GM18519 (cell line): ENCODE measurements around the gene ARMC2.

ENCODE experiments used
- ATAC-seq: cut with Tn5 transposase; IDR thresholded peaks from one replicate; pipeline ENCODE4 v1.9.1; 2021; ENCODE audit warnings: mild to moderate bottlenecking, moderate library complexity; ENCODE audit not compliant: unreplicated experiment, low FRiP score

The ARMC2 gene

GRCh38 chr6:108947114-108947854 lies 99.1 kb downstream of the ARMC2 start:
- ATAC-seq: no peak

- no peak for ATAC-seq
Observed at GRCh38 chr6:108948181-108948661, 100.0 kb downstream of the ARMC2 start.

- no peak for ATAC-seq
Observed at GRCh38 chr6:108951351-108951953, 103.2 kb downstream of the ARMC2 start.

GRCh38 chr6:108952776-108953486 lies 104.7 kb downstream of the ARMC2 start:
- ATAC-seq: no peak

GRCh38 chr6:108953681-108954080 lies 105.5 kb downstream of the ARMC2 start:
- ATAC-seq: no peak

- no peak for ATAC-seq
Observed at GRCh38 chr6:108955329-108955949, 107.2 kb downstream of the ARMC2 start.

GRCh38 chr6:108957221-108957620 lies 109.0 kb downstream of the ARMC2 start:
- no peak for ATAC-seq

GRCh38 chr6:108958900-108959770 lies 110.9 kb downstream of the ARMC2 start:
- ATAC-seq: no peak

- no peak for ATAC-seq
Observed at GRCh38 chr6:108959972-108960582, 111.9 kb downstream of the ARMC2 start.

GRCh38 chr6:108960601-108961000 lies 112.4 kb downstream of the ARMC2 start:
- ATAC-seq: no peak

GRCh38 chr6:108961077-108961476 lies 112.9 kb downstream of the ARMC2 start:
- ATAC-seq: no peak

- no peak for ATAC-seq
Observed at GRCh38 chr6:108961985-108962384, 113.8 kb downstream of the ARMC2 start.

- no peak for ATAC-seq
Observed at GRCh38 chr6:108966251-108966650, 118.0 kb downstream of the ARMC2 start.

- no peak for ATAC-seq
Observed at GRCh38 chr6:108966855-108967755, 118.9 kb downstream of the ARMC2 start.

GRCh38 chr6:108968325-108969316 lies 120.4 kb downstream of the ARMC2 start:
- ATAC-seq: no peak

- no peak for ATAC-seq
Observed at GRCh38 chr6:108969776-108970175, 121.6 kb downstream of the ARMC2 start.

- ATAC-seq: no peak
Observed at GRCh38 chr6:108974201-108974600, 126.0 kb downstream of the ARMC2 start.
